HEK293 (cell line): ENCODE measurements around the gene STX5.

Experiments
- CTCF ChIA-PET: fragments of 350-600 bp; formaldehyde crosslinking; extraction: SDS; loops from one replicate; lab custom pipeline; 2021; ENCODE audit warnings: antibody characterized with exemption; lab: Yijun Ruan, JAX
- POLR2A ChIA-PET: fragments of 300-600 bp; formaldehyde crosslinking; extraction: SDS; loops from one replicate; lab custom pipeline; 2020; ENCODE audit warnings: antibody characterized with exemption, inconsistent platforms; lab: Yijun Ruan, JAX
- H3K27ac ChIP-seq: fragments of 200-500 bp; sonication (Bioruptor generic); 2 replicates; pipeline ENCODE4 v1.5.1; 2014; ENCODE audit warnings: low read depth, low read length, control low read depth, inconsistent platforms; ENCODE audit errors: extremely low read depth
- H3K36me3 ChIP-seq, 2 experiments: fragments of 200-500 bp in 1 of 2; sonication (Bioruptor generic) in 1 of 2; 1 replicate in 1 of 2; 2 replicates in 1 of 2; pipeline ENCODE4 v1.5.1; 2014 to 2017; ENCODE audit warnings: inconsistent platforms in 2 of 2, low read length in 2 of 2; ENCODE audit not compliant: control insufficient read depth in 2 of 2, insufficient read depth in 1 of 2
- H3K4me1 ChIP-seq: fragments of 200-500 bp; sonication (Bioruptor generic); 2 replicates; pipeline ENCODE4 v1.5.1; 2014; ENCODE audit warnings: mild to moderate bottlenecking, low read length, inconsistent platforms; ENCODE audit not compliant: control insufficient read depth, insufficient read depth
- H3K4me3 ChIP-seq: 2 replicates; pipeline ENCODE4 v1.5.1; 2011; ENCODE audit warnings: low read depth, mild to moderate bottlenecking, control low read depth, low read length, moderate library complexity
- H3K9me3 ChIP-seq: fragments of 200-500 bp; sonication (Bioruptor generic); 2 replicates; pipeline ENCODE4 v1.5.1; 2014; ENCODE audit warnings: low read depth, low read length, inconsistent platforms; ENCODE audit not compliant: control insufficient read depth, insufficient read depth
- BCL11B ChIP-seq: fragments of 450-650 bp; formaldehyde crosslinking; IDR thresholded peaks from 2 replicates; pipeline ENCODE4 v1.5.1; 2016; ENCODE audit warnings: low read depth, missing biosample characterization, missing genetic modification characterization
- EGR2 ChIP-seq: fragments of 450-650 bp; formaldehyde crosslinking; IDR thresholded peaks from 2 replicates; pipeline ENCODE4 v1.5.1; 2016; ENCODE audit warnings: low read depth, missing biosample characterization, missing genetic modification characterization
- IKZF3 ChIP-seq: fragments of 450-650 bp; IDR thresholded peaks from 2 replicates; pipeline ENCODE4 v1.5.0; 2018; ENCODE audit warnings: missing biosample characterization, mild to moderate bottlenecking, missing genetic modification characterization, moderate library complexity
- KLF1 ChIP-seq: fragments of 450-650 bp; formaldehyde crosslinking; IDR thresholded peaks from 2 replicates; pipeline ENCODE4 v1.5.1; 2016; ENCODE audit warnings: missing biosample characterization, missing genetic modification characterization
- SALL2 ChIP-seq: fragments of 450-650 bp; formaldehyde crosslinking; IDR thresholded peaks from 2 replicates; pipeline ENCODE4 v1.5.0; 2017; ENCODE audit warnings: missing biosample characterization, mild to moderate bottlenecking, missing genetic modification characterization, borderline replicate concordance
- ZBTB1 ChIP-seq: fragments of 450-650 bp; formaldehyde crosslinking; IDR thresholded peaks from 2 replicates; pipeline ENCODE4 v1.5.1; 2016; ENCODE audit warnings: missing biosample characterization, missing genetic modification characterization
- ZEB2 ChIP-seq: fragments of 450-650 bp; formaldehyde crosslinking; IDR thresholded peaks from 2 replicates; pipeline ENCODE4 v1.5.1; 2016; ENCODE audit warnings: missing biosample characterization, missing genetic modification characterization
- ZFP3 ChIP-seq: fragments of 450-650 bp; formaldehyde crosslinking; IDR thresholded peaks from 2 replicates; pipeline ENCODE4 v1.5.1; 2016; ENCODE audit warnings: low read depth, missing biosample characterization, missing genetic modification characterization
- ZFP41 ChIP-seq: fragments of 450-650 bp; formaldehyde crosslinking; IDR thresholded peaks from 2 replicates; pipeline ENCODE4 v1.5.1; 2016; ENCODE audit warnings: missing biosample characterization, missing genetic modification characterization, borderline replicate concordance
- ZNF155 ChIP-seq: fragments of 450-650 bp; formaldehyde crosslinking; IDR thresholded peaks from 2 replicates; pipeline ENCODE4 v1.5.1; 2016; ENCODE audit warnings: missing biosample characterization, missing genetic modification characterization
- ZNF24 ChIP-seq: fragments of 450-650 bp; formaldehyde crosslinking; IDR thresholded peaks from 2 replicates; pipeline ENCODE4 v1.5.1; 2016; ENCODE audit warnings: missing biosample characterization, missing genetic modification characterization
- ZNF335 ChIP-seq: fragments of 450-650 bp; formaldehyde crosslinking; conservative IDR thresholded peaks from 2 replicates; pipeline ENCODE4 v1.5.1; 2016; ENCODE audit warnings: missing biosample characterization, missing genetic modification characterization
- ZNF548 ChIP-seq: fragments of 450-650 bp; formaldehyde crosslinking; IDR thresholded peaks from 2 replicates; pipeline ENCODE4 v1.5.1; 2016; ENCODE audit warnings: missing biosample characterization, missing genetic modification characterization
- ZNF549 ChIP-seq: fragments of 450-650 bp; IDR thresholded peaks from 2 replicates; pipeline ENCODE4 v1.5.1; 2018; ENCODE audit warnings: missing biosample characterization, missing genetic modification characterization, mild to moderate bottlenecking, inconsistent platforms, moderate library complexity
- ZNF561 ChIP-seq: fragments of 450-650 bp; IDR thresholded peaks from 2 replicates; pipeline ENCODE4 v1.5.1; 2018; ENCODE audit warnings: missing biosample characterization, missing genetic modification characterization, borderline replicate concordance
- ZNF610 ChIP-seq: fragments of 450-650 bp; formaldehyde crosslinking; IDR thresholded peaks from 2 replicates; pipeline ENCODE4 v1.5.1; 2016; ENCODE audit warnings: missing biosample characterization, missing genetic modification characterization, borderline replicate concordance
- ZNF624 ChIP-seq: fragments of 450-650 bp; formaldehyde crosslinking; IDR thresholded peaks from 2 replicates; pipeline ENCODE4 v1.5.1; 2017; ENCODE audit warnings: missing biosample characterization, missing genetic modification characterization
- ZNF629 ChIP-seq: fragments of 450-650 bp; formaldehyde crosslinking; IDR thresholded peaks from 2 replicates; pipeline ENCODE4 v1.5.1; 2017; ENCODE audit warnings: missing biosample characterization, missing genetic modification characterization
- ZNF660 ChIP-seq: fragments of 450-650 bp; IDR thresholded peaks from 2 replicates; pipeline ENCODE4 v1.5.1; 2018; ENCODE audit warnings: missing biosample characterization, mild to moderate bottlenecking, missing genetic modification characterization
- ZNF791 ChIP-seq: fragments of 450-650 bp; formaldehyde crosslinking; IDR thresholded peaks from 2 replicates; pipeline ENCODE4 v1.5.1; 2016; ENCODE audit warnings: missing biosample characterization, missing genetic modification characterization
- ZNF792 ChIP-seq: fragments of 450-650 bp; formaldehyde crosslinking; IDR thresholded peaks from 2 replicates; pipeline ENCODE4 v1.5.1; 2016; ENCODE audit warnings: missing biosample characterization, missing genetic modification characterization
- ZSCAN23 ChIP-seq: fragments of 450-650 bp; formaldehyde crosslinking; IDR thresholded peaks from 2 replicates; pipeline ENCODE4 v1.5.1; 2016; ENCODE audit warnings: missing biosample characterization, missing genetic modification characterization
- ZSCAN30 ChIP-seq: fragments of 450-650 bp; IDR thresholded peaks from 2 replicates; pipeline ENCODE4 v1.5.1; 2018; ENCODE audit warnings: missing biosample characterization, mild to moderate bottlenecking, missing genetic modification characterization, moderate library complexity
- TF ChIP-seq, protein P1 (sequence below): fragments of 450-650 bp; formaldehyde crosslinking; optimal IDR thresholded peaks from 2 replicates; pipeline ENCODE3; 2016; ENCODE audit warnings: missing biosample characterization, mild to moderate bottlenecking, missing genetic modification characterization
- TF ChIP-seq, protein P2 (sequence below): fragments of 450-650 bp; formaldehyde crosslinking; IDR thresholded peaks from 2 replicates; pipeline ENCODE4 v1.5.1; 2016; ENCODE audit warnings: missing biosample characterization, missing genetic modification characterization
- TF ChIP-seq, protein P3 (sequence below): fragments of 450-650 bp; formaldehyde crosslinking; IDR thresholded peaks from 2 replicates; pipeline ENCODE4 v1.5.1; 2016; ENCODE audit warnings: missing biosample characterization, missing genetic modification characterization
- TF ChIP-seq, protein P4 (sequence below): fragments of 450-650 bp; formaldehyde crosslinking; IDR thresholded peaks from 2 replicates; pipeline ENCODE4 v1.5.1; 2016; ENCODE audit warnings: missing biosample characterization, missing genetic modification characterization

Gene STX5

DNA sequence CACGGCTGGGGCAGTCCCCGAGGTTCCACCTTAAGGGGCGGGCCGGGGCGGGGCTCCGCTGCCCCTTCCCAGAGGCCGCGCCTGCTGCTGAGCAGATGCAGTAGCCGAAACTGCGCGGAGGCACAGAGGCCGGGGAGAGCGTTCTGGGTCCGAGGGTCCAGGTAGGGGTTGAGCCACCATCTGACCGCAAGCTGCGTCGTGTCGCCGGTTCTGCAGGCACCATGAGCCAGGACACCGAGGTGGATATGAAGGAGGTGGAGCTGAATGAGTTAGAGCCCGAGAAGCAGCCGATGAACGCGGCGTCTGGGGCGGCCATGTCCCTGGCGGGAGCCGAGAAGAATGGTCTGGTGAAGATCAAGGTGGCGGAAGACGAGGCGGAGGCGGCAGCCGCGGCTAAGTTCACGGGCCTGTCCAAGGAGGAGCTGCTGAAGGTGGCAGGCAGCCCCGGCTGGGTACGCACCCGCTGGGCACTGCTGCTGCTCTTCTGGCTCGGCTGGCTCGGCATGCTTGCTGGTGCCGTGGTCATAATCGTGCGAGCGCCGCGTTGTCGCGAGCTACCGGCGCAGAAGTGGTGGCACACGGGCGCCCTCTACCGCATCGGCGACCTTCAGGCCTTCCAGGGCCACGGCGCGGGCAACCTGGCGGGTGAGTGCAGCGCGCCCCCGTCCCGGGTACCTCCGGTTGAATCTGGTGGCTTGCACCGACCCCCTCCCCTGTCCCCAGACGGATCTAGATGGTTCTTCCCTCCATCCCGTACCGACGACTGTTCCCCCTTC lies 49.1 kb upstream of the STX5 start, which contains the start of gene SLC3A2 (continued):
- TF ChIP-seq, protein P1, sequence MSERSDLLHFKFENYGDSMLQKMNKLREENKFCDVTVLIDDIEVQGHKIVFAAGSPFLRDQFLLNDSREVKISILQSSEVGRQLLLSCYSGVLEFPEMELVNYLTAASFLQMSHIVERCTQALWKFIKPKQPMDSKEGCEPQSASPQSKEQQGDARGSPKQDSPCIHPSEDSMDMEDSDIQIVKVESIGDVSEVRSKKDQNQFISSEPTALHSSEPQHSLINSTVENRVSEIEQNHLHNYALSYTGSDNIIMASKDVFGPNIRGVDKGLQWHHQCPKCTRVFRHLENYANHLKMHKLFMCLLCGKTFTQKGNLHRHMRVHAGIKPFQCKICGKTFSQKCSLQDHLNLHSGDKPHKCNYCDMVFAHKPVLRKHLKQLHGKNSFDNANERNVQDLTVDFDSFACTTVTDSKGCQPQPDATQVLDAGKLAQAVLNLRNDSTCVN (tag by site-specific recombination) = peak; percentile 94
- TF ChIP-seq ZNF792 (tag by site-specific recombination) = peak; percentile 84; the same call in 1 of the 2 replicates
- TF ChIP-seq ZFP41 = no peak

DNA sequence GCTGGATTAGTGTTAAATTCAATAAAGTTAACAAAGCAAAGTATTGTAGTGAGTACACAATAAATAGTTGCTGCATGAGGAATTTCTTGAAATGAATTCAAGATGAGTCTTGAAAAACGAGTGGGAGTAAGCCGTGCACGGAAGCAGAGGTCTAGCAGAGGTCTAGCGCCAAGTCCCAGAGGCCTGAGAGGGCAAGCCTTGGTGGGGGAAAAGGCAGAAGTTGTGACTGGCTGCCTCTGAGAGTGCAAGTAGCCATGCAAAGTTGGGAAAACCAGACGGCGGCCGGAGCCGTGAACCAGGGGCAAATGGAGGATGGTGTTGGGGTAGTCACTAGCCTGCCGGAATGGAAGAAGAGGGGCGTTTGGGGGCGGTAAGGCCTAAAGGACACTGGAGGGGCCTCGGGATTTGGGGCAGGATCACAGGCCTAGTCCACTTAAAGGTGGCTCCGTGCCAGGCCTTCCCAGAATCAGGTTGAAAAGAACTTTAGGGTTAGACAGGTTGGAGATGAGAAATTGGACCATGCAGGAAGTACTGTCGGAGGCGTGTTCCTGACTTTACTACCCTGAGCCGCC lies 48.5 kb upstream of the STX5 start:
- H3K4me3 ChIP-seq = peak overlapping the region; percentile 93
- 0 out of 2 replicates have a peak overlapping the region, but pooled peaks have one; percentile 98 for H3K27ac ChIP-seq
- ChIA-PET POLR2A (interaction anchor here (0.6 to 8.7 kb wide), 15 partner anchors 10 to 289 kb away, joined by 3 to 91 read pairs (median 8); partner anchors contain the start of genes GANAB, MTA2, TMEM179B and TUT1), CTCF (interaction anchor here (0.6 to 2.4 kb wide), 6 partner anchors 8 to 475 kb away, joined by 3 to 10 read pairs (median 4); no protein-coding TSS in a partner anchor)
- no peaks in the 10 kb centered on the region for H3K9me3 ChIP-seq
- H3K4me1 ChIP-seq = no peaks in the 10 kb centered on the region
- H3K36me3 ChIP-seq = peaks cover 9 to 70% of the 10 kb centered on the region in 2 experiments; a peak in 2 of 3 replicates
- TF ChIP-seq ZNF610 (tag by site-specific recombination) = no peak
- no peak for TF ChIP-seq ZNF561
- TF ChIP-seq ZSCAN23 (tag by site-specific recombination) = no peak
- peak; percentile 51; the same call in 1 of the 2 replicates for TF ChIP-seq ZNF335 (tag by site-specific recombination)
- no peak for TF ChIP-seq ZNF549 (tag by site-specific recombination)
- TF ChIP-seq, protein P2, sequence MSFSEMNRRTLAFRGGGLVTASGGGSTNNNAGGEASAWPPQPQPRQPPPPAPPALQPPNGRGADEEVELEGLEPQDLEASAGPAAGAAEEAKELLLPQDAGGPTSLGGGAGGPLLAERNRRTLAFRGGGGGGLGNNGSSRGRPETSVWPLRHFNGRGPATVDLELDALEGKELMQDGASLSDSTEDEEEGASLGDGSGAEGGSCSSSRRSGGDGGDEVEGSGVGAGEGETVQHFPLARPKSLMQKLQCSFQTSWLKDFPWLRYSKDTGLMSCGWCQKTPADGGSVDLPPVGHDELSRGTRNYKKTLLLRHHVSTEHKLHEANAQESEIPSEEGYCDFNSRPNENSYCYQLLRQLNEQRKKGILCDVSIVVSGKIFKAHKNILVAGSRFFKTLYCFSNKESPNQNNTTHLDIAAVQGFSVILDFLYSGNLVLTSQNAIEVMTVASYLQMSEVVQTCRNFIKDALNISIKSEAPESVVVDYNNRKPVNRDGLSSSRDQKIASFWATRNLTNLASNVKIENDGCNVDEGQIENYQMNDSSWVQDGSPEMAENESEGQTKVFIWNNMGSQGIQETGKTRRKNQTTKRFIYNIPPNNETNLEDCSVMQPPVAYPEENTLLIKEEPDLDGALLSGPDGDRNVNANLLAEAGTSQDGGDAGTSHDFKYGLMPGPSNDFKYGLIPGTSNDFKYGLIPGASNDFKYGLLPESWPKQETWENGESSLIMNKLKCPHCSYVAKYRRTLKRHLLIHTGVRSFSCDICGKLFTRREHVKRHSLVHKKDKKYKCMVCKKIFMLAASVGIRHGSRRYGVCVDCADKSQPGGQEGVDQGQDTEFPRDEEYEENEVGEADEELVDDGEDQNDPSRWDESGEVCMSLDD = no peak; the same call in 1 of the 2 replicates
- TF ChIP-seq ZNF660 (tag by site-specific recombination) = no peak
- TF ChIP-seq ZFP3 (tag by site-specific recombination) = no peak
- no peak for TF ChIP-seq ZNF548 (tag by site-specific recombination)
- TF ChIP-seq ZNF791 = no peak
- TF ChIP-seq KLF1 (tag by site-specific recombination) = no peak
- TF ChIP-seq SALL2 (tag by site-specific recombination) = no peak
- no peak for TF ChIP-seq ZNF155 (tag by site-specific recombination)
- peak; percentile 32 for TF ChIP-seq IKZF3 (tag by site-specific recombination)
- no peak for TF ChIP-seq ZBTB1 (tag by site-specific recombination)
- TF ChIP-seq, protein P3, sequence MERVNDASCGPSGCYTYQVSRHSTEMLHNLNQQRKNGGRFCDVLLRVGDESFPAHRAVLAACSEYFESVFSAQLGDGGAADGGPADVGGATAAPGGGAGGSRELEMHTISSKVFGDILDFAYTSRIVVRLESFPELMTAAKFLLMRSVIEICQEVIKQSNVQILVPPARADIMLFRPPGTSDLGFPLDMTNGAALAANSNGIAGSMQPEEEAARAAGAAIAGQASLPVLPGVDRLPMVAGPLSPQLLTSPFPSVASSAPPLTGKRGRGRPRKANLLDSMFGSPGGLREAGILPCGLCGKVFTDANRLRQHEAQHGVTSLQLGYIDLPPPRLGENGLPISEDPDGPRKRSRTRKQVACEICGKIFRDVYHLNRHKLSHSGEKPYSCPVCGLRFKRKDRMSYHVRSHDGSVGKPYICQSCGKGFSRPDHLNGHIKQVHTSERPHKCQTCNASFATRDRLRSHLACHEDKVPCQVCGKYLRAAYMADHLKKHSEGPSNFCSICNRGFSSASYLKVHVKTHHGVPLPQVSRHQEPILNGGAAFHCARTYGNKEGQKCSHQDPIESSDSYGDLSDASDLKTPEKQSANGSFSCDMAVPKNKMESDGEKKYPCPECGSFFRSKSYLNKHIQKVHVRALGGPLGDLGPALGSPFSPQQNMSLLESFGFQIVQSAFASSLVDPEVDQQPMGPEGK = peak; percentile 43
- TF ChIP-seq, protein P4, sequence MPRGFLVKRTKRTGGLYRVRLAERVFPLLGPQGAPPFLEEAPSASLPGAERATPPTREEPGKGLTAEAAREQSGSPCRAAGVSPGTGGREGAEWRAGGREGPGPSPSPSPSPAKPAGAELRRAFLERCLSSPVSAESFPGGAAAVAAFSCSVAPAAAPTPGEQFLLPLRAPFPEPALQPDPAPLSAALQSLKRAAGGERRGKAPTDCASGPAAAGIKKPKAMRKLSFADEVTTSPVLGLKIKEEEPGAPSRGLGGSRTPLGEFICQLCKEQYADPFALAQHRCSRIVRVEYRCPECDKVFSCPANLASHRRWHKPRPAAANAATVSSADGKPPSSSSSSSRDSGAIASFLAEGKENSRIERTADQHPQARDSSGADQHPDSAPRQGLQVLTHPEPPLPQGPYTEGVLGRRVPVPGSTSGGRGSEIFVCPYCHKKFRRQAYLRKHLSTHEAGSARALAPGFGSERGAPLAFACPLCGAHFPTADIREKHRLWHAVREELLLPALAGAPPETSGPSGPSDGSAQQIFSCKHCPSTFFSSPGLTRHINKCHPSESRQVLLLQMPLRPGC (tag by site-specific recombination) = no peak
- no peak for TF ChIP-seq ZNF624 (tag by site-specific recombination)
- TF ChIP-seq BCL11B (tag by site-specific recombination) = peak; percentile 74; the same call in 1 of the 2 replicates
- TF ChIP-seq ZNF629 (tag by site-specific recombination) = no peak
- TF ChIP-seq ZNF24 (tag by site-specific recombination) = no peak
- TF ChIP-seq ZEB2 (tag by site-specific recombination) = no peak
- TF ChIP-seq EGR2 (tag by site-specific recombination) = peak; percentile 16; the same call in 1 of the 2 replicates
- TF ChIP-seq ZSCAN30 (tag by site-specific recombination) = no peak
